ENCODE results near the gene NFATC2.

Gene NFATC2

GRCh38 chr20:51389543-51390264 is 152.8 kb downstream of the NFATC2 start:
- no peak for DNase-seq (ENCODE audit: low spot score)

- no peak for DNase-seq (ENCODE audit: low spot score)
These were observed 153.6 kb downstream of the NFATC2 start for GRCh38 chr20:51388756-51389542.

GRCh38 chr20:51388227-51388626 is 154.3 kb downstream of the NFATC2 start:
- DNase-seq (ENCODE audit: low spot score), result no peak

GRCh38 chr20:51387125-51387875 is 155.2 kb downstream of the NFATC2 start:
- DNase-seq (ENCODE audit: low spot score), result no peak

- no peak for DNase-seq (ENCODE audit: low spot score)
These were observed 155.9 kb downstream of the NFATC2 start for GRCh38 chr20:51386586-51386985.

- DNase-seq (ENCODE audit: low spot score), result peak; percentile 61
These were observed 156.6 kb downstream of the NFATC2 start for GRCh38 chr20:51385646-51386530.

- no peak for DNase-seq (ENCODE audit: low spot score)
These were observed 157.6 kb downstream of the NFATC2 start for GRCh38 chr20:51384875-51385274.

GRCh38 chr20:51383891-51384510 is 158.5 kb downstream of the NFATC2 start:
- no peak for DNase-seq (ENCODE audit: low spot score)

GRCh38 chr20:51382986-51383821 is 159.3 kb downstream of the NFATC2 start:
- DNase-seq (ENCODE audit: low spot score), result no peak

GRCh38 chr20:51382111-51382985 is 160.2 kb downstream of the NFATC2 start:
- DNase-seq (ENCODE audit: low spot score), result no peak

GRCh38 chr20:51381557-51381956 is 161.0 kb downstream of the NFATC2 start:
- DNase-seq (ENCODE audit: low spot score), result no peak

- no peak for DNase-seq (ENCODE audit: low spot score)
These were observed 161.8 kb downstream of the NFATC2 start for GRCh38 chr20:51380401-51381385.

GRCh38 chr20:51379601-51380341 is 162.7 kb downstream of the NFATC2 start:
- no peak for DNase-seq (ENCODE audit: low spot score)

GRCh38 chr20:51378171-51378928 is 164.2 kb downstream of the NFATC2 start:
- peak; percentile 56 for DNase-seq (ENCODE audit: low spot score)

GRCh38 chr20:51377132-51377531 is 165.4 kb downstream of the NFATC2 start:
- DNase-seq (ENCODE audit: low spot score), result no peak

GRCh38 chr20:51376111-51376510 is 166.4 kb downstream of the NFATC2 start:
- no peak for DNase-seq (ENCODE audit: low spot score)

- DNase-seq (ENCODE audit: low spot score), result no peak
These were observed 167.0 kb downstream of the NFATC2 start for GRCh38 chr20:51375561-51375960.

Data from ecto neural progenitor cell (in vitro differentiated cells).